GM21528 (cell line): ENCODE data around the gene DNMT3A.

Source experiments
- ATAC-seq: cut with Tn5 transposase; IDR thresholded peaks from one replicate; pipeline ENCODE4 v1.9.1; 2021; ENCODE audit warnings: mild to moderate bottlenecking, moderate library complexity; ENCODE audit not compliant: unreplicated experiment, low FRiP score

DNMT3A gene

DNA sequence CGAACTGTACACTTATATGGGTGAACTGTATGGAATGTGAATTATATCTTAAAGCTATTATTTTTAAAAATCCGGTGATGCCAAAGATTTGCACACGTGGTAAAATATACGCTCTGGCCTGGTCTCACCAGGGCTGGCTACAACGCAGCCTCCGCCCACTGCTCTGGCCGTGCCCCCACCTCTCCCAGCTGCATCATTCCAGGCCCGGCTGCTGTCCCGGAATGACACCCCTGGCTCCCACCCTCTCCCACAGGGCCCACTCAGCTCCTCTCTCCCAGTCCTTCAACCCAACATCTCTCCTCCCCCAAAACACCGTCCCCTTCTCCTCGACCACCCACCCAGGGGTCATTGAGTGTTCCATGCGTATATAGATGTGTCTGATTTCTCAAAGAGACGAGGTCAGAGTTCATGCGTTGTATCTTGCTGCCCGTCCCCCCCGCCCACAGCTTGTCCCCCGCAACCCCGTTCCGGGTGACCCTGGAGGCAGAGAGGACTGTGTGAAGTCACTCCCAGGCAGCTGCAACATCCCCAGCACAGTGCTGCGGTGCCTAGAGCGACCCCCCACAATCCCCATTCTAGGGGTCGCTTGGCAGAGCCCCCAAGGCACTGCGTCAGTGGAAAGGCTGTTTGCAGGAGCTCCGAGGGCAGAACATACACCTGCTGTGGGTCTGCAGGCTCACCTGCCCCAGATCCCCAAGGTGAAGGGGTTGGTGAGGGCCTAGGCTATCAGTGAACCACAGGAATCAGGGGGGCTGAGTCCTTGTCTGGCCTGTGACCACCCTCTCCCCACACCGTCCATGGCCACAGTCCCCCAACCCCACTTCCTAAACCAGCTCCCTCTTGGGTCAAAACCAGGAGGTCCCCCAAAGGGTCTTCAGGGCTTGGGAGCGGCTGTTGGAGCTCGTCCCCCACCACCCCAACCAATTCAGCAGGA lies 13.3 kb downstream of the DNMT3A start:
- no peak for ATAC-seq

DNA sequence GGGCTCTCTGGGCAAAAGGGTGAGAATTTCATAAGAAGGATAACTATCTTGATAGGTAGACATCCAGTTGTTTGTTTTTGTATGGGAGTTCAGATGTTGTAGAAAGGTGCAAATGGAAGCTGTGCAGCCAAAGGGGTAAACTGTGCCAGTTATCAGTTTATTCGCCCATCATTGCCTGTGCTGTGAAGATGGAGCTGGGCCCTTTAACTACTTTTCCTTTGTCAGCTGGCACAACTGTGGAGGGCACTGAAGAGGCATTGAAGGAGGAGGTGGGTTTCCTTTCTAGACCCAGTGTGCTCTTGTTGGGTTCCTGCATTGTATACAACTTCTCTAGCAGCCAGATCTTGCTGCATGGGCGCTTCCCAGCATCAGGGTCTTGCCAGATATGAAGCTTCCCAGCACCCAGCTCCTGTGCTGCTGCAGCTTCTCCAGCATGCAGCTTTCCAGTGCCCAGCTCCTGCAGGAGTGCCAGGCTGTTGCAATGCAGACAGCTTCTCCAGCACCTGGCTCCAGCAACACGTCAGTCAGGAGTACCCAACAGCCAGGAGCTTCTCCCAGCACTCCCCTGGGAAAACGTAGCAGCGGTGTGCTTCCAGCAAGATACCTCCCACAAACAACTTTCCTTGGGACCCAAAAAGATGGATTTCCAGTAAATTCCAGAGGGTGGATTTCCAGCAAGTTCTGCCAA lies 15.3 kb downstream of the DNMT3A start:
- no peak for ATAC-seq

DNA sequence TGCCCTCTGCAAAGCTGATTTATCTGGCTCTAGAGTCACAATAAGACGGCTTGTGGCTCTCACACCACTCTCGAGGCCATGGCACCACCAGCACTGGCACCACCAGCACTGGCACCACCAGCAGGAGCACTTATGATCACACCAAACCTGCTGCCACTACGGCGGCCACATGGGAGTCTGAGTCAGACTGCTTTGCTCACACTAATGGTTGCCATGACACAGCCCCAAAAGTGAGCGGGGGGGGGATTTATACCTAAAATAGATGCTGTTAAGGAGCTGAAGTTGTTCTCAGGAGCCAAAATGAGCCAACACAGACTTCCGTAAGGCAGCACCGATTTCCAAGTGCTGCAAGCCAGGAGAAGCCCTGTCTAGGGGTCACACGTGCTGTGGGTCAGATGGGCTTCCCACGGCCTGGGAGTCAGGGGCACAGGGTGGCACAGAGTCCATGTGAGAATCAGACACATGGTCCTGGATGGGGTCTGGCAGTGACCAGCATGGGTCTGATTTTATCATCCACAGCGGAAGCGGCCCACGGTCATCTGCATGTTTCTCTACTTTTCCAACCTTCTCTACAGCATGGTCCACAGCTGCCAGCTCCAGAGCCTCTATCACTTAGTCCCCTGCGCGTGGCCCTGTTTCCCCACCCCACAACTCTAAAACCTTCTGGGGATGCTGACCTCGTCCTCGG lies 16.7 kb downstream of the DNMT3A start:
- no peak for ATAC-seq

DNA sequence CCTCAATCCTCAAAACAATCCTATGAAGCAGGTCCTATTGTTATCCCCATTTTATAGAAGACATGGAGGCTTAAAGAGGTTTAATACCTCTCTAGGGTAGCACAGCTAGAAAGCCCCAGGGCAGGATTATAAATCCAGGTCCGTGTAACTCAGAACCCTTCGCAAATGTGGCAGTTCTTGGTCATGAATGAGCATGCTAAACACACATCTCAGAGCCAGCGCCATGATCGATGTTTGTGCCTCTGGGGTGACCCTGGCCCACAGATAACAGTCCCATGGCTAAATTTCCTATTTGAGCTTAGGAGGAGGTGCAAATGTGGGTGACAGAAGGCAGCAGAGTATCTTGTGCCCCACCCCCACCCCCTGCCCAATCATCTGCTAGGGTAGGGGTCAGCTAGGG lies 17.5 kb downstream of the DNMT3A start:
- ATAC-seq = no peak

DNA sequence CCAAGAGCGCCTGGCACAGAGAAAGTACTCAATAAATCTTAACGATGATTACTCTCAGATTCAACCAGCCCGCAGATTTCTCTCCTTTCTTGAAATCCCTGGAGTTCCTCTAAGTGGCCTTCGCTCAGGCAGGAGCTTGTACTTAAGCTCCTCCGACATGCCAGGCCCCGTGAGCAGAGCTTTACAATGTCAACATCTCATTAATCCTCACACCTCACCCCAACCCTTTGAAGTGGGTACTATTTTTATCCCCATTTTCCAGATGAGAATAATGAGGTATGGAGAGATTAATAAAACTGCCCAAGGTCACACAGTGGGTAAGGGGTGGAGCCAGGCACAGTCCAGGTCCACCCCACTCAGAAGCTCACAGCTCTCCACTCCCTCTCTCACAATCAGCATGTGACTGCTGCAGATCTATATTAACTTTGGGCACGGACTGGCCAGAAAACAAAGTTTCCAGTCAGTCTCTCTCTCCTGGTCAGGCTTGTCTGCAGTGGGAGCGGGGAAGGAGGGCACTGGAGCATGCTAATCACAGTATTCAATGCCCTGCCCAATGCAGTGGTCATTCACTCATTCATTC lies 18.0 kb downstream of the DNMT3A start:
- no peak for ATAC-seq

DNA sequence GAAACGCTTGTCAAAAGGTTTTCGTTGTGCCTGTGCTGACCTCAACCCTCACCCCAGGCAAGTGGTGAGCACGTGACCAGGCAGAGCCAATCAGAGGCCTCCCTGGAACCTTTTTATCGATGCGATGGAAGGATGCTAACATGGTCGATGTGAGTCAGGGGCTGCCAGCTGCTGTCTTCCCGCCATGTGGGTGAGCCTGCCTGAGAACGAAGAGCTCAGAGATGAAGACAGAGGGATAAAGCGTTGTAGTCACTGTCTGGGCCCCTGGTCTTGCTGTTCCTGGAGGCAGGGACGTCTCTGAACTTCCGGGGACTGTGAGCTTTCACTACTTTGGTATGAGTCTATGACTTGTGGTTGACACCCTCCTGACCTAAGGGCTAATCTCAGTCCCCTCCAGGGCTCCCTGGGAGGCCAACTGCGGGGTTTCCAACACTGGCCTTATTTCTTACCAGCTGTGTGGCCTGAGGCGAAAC lies 18.6 kb downstream of the DNMT3A start:
- ATAC-seq = no peak

DNA sequence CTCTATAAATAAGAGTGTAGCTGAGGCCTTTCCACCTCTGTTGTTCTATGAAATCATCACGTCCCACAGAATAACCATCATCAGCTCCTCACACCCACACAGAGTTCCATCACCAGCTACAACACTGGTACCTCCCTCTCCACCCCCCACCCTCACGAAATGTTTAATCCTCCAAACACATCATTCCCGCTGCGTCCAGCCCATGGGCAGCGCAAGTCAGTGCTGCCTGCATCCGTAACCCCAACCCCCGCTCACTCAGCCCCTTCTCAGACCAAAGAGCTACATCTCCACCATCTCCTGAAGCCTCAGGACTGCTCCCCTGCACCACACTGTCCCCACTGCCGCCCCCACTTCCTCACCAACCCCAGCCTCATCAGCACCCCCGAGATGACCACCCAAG lies 19.4 kb downstream of the DNMT3A start:
- ATAC-seq = no peak

DNA sequence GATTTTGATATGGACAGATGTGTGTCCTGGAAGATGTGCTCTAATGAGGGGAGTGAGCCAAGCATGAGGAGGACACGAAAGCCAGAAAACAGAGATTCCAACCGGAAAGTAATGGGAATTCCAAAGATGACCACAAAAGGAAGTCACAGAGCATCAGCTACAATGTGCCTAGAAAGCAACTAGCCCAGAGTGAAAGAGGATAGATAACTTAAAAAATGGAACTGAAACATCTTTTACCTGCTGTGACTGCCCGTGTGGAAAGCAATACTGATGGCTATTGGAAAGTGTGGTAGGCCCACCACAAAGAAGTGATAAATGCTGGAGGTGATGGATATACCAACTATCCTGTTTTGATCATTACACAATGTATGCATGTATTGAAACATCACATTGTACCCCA lies 21.6 kb downstream of the DNMT3A start:
- ATAC-seq = no peak

DNA sequence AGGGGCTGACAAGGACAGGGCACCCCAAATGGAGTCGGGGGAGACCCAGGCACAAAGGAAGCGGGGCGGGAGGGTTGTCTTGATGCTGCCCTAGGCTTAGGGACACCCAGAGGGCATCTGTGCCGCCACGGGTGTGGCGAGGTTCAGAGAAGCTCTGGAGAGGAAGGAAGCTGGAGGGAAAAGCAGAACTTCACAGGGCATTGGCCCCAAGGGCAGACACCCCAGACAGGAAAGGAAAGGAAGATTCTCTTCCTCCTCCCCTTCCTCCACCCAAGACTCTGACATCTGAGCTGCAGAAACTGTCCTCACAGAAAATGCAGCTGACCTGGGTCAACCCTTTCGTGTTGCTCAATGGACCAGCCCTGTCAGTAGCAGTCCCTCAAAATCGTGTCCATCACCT lies 25.6 kb downstream of the DNMT3A start:
- no peak for ATAC-seq

DNA sequence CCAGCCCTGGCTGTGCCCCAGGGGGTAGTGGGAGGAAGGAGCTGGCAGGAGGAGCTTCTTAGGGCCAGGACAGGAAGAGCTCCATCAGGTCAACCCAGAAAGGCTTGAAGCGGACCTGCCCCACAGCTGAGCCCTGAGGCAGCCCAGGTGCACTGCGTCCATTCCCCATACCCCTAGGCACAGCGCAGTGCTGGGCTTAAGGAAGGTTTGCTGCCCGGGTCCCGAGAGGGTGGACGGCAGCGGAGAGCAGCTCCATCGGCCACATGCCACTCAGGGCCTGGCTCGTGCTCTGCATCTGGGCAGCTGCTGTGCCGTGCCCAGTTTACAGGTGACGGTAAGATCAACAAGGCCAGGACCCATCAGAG lies 26.4 kb downstream of the DNMT3A start:
- no peak for ATAC-seq

DNA sequence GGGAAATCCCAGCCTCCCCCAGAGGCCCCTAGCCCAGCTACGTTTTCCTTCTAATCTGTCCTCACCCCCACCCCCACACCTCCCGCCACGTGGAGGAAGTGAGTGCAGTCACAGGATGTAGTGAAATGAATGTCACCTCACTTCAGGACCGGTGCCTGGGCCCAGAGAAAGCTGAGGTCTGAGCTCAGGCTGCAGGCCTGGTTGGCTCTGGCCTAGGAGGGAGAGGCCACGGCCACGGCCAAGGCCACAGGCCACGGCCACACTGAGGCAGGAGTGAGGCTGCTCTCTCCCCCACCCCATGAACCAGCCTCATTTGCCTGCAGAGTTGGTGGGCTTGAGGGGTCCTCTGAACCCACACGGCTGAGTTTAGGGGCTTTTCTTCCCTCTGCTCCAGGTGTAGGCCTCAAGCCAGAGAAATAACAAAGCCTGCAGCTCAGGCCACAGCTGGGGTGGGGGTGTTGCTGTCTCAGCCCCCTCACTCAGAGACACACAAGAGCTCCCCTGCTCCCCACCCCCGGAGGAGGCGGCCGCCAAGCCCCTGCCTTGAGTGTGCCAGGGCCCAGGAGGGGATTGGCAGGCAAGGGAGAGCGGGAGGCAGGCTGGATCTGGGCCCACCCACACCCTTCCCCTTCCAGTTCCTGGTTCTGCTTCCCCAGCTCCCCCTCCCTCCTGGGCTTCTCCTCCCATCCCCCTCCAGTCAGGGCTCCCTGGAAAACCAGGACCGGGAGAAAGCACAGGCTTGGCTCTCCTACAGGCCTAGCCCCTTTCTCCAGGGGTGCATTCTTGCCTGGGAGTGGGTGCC lies 27.0 kb downstream of the DNMT3A start:
- no peak for ATAC-seq

DNA sequence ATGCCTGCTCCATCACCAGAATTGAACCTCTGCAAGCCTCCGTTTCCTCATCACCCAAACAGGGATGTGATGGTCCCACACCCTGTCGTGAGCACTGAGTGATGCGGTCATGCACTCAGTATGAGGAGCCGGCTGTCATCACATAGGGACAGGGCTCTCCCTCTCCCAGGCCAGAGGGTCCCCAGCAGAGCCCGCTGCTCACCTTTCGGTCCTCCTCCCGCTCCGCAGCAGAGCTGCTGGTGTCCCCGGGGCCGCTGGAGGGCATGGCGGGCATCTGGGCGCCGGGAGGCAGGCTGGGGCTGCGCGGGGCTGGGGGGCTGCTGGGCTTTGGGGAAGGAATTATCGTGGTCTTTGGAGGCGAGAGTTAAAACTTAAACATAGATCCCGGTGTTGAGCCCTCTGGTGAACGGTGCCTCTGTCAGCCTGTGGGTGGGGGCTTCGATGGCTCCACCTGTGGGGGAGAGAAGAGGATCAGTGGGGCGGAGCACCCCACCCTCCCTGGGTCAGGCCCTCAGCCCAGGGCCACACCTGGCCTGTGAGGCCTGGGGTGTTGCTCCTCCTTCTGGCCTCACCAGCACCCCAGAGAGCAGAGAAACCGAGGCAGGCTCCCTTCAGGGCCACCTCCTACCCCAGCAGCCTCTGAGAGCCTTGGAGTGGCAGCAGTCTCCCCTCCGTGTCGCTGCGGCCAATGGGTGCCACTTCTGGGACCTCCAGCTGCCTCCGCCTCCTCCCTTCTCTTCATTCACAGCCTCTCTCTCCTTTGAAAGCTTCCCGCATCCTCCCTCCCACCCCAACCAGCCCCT lies 27.8 kb downstream of the DNMT3A start:
- no peak for ATAC-seq

DNA sequence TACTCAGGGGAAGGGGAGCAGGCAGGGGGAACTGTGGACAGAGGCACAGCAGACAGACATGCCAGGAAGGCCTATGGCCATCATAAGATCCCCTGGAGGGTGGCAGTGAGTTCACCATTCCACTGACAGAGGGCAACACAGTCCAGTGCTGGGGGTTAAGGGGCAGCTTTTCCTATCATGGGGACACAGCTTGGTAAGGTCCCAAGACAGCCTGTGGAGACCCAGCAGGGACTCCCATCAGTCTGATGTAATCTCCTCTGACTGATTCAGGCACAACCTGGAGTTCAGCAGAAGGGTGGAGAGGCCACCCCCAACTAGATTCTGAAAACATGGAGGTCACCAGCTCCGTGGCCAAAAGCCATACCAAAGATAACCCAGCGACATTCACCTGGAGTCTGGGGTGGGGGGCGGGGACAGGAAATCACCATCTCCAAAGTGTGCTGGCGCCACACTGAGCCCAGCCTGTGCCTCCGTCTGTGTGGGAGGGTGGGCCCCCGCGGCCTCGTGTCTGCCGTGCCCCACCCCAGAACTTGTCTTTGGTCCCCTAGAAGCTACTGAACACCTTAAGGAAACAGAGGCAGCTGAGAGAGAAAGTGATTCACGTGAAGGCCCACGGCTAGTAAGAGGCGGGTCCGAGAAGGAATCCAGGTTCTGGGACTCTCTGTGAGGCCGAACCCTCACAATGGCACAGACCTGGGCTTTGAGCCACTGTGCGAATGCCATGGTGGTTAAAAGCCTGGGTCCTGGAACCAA lies 28.6 kb downstream of the DNMT3A start:
- no peak for ATAC-seq

DNA sequence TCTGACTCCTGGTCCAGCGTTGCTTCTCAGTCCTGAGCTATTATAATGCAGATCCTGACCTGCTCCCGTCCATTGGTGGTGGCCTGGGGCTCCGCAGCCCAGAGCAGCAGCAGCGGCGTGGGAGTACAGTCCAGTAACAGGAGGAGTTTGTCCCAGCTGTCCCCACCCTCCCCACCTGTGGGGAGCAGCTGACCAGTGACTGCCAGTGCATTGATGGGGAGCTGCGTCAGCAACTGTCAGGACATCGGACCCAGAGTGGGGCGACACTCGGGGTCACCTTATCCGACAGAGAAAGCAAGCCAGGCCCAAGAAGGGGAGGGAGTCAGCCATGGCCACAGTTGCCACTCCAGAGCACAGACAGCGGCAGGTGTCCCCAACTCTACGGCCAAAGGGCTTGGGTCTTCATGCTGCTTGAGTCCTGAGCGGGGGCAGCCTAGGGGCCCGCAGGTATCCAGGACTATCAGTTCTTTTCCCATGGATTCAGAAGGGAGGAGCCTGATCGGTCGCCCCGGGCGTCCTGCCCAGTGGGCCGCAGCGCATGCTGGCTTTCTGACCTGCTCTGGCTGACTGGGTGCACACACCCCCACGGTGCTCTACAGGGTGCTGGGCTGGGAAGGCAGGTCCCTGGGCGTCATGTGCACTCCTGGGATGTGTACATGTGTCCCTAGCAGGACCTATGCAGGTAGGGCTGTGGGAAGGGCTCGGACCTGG lies 29.7 kb downstream of the DNMT3A start:
- ATAC-seq = no peak

DNA sequence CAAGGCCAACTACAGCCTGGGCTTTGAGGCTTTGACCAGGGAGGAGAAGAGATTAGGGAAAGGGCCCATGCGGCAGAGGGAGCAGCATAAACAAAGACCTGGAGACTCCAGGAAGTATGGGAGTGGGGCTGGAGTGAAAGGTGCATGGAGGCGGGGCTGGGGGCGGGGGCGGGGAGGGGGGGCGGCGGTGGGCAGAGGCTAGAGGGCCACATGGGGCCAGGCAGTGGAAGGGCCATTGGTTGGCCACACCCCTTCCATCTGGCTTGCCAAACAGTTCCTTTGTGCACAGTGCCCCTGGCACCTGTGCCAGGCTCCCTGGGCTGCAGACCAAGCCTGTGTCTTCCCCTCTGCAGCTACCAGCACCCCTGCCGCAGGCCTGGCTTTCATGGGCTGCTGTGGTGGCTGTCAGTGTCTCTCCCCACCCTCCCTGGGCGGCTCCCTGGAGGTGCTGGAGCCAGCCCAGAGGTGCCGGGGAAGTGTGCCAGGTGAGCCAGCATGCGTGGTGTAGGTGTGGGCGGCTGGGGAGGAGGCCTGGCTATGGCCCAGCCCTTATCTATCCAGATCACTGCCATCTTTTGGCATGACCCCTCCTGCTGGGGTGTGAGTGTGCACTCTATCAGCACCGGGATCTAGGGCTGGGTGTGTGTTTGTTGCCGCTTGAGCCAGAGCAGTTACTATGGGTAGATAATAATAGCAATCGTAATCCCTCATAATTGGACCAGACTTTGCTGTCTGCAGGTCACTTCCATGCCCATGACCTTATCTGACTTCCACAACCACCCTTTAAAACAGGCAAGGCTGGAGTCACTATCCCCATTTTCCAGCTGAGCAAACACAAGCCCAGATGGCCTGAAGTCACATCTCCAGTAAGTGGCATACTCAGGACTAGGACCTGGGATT lies 30.5 kb downstream of the DNMT3A start:
- ATAC-seq = no peak

DNA sequence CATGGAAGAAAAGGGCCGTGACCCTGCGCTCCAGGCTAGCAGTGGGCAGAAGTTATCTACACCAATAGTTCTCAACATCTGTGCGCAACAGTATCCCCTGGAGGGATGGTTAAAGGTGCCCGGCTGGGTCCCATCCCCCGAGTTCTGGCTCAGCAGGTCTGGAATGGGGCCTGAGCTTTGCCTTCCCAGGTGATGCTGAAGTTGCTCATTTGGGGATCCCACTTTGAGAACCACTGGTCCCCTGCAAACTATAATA lies 31.1 kb downstream of the DNMT3A start:
- no peak for ATAC-seq

DNA sequence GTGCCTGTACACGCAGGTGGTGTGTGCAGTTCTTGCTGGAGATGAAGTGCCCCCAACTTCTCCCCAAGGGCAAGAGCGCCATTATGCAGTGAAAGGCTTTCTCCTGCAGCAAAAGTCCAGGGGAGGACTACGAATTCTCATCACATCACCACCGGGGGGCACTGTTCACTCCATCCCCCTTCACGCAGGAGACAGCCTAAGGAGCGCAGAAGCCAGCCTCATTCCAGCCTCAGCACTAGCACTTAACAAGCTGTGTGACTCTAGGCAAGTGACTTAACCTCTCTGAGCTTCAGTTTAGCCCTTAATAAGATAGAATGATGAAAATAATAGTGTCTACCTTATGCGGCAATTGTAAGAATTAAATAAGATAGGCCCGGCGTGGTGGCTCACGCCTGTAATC lies 32.3 kb downstream of the DNMT3A start:
- no peak for ATAC-seq
